Inflammatory macrophage (primary cell): ENCODE data around the gene CDK19.
"Not testable (repeated sequence)": the region's sequence is repeated elsewhere in the genome, so short reads cannot be mapped to it uniquely, and the experiment has no call there.

ENCODE experiments used
- DNase-seq, 2 donors: peaks; one replicate each; pipeline ENCODE4 v3.0.0-alpha.2; 2020 to 2022

Gene CDK19

GRCh38 chr6:110756817-110757216 is 58.5 kb downstream of the CDK19 start:
- no peak for DNase-seq

GRCh38 chr6:110755411-110755834 is 59.8 kb downstream of the CDK19 start:
- DNase-seq = no peak

GRCh38 chr6:110753936-110754668 is 61.2 kb downstream of the CDK19 start:
- DNase-seq = not testable (repeated sequence)

- no peak for DNase-seq
Measured at GRCh38 chr6:110748453-110748852, 66.8 kb downstream of the CDK19 start.

- no peak for DNase-seq
Measured at GRCh38 chr6:110746680-110747079, 68.6 kb downstream of the CDK19 start.

- DNase-seq = no peak
Measured at GRCh38 chr6:110744991-110745390, 70.3 kb downstream of the CDK19 start.

GRCh38 chr6:110742552-110742951 is 72.7 kb downstream of the CDK19 start:
- DNase-seq = not testable (repeated sequence)

GRCh38 chr6:110741517-110741916 is 73.8 kb downstream of the CDK19 start:
- no peak for DNase-seq

- DNase-seq = peak; percentile 94 to 99
Measured at GRCh38 chr6:110738899-110739365, 76.3 kb downstream of the CDK19 start.

- peak; percentile 45 to 62 for DNase-seq
Measured at GRCh38 chr6:110735666-110736065, 79.6 kb downstream of the CDK19 start.

GRCh38 chr6:110731898-110732297 is 83.4 kb downstream of the CDK19 start:
- no peak for DNase-seq

- DNase-seq = no peak
Measured at GRCh38 chr6:110731196-110731595, 84.1 kb downstream of the CDK19 start.

GRCh38 chr6:110728501-110728900 is 86.8 kb downstream of the CDK19 start:
- DNase-seq = no peak

GRCh38 chr6:110723017-110723416 is 92.3 kb downstream of the CDK19 start:
- no peak for DNase-seq

- no peak for DNase-seq
Measured at GRCh38 chr6:110720066-110720465, 95.2 kb downstream of the CDK19 start.

GRCh38 chr6:110719601-110720000 is 95.7 kb downstream of the CDK19 start:
- not testable (repeated sequence) for DNase-seq

- DNase-seq = no peak
Measured at GRCh38 chr6:110714143-110714542, 101.1 kb downstream of the CDK19 start.

GRCh38 chr6:110712238-110712637 is 103.0 kb downstream of the CDK19 start:
- no peak for DNase-seq

GRCh38 chr6:110710115-110710514 is 105.2 kb downstream of the CDK19 start:
- no peak for DNase-seq

- DNase-seq = peak; percentile 12 to 53
Measured at GRCh38 chr6:110708295-110708950, 106.8 kb downstream of the CDK19 start.

- peak; percentile 37 to 49 for DNase-seq
Measured at GRCh38 chr6:110705543-110705942, 109.7 kb downstream of the CDK19 start.

GRCh38 chr6:110703906-110704594 is 111.2 kb downstream of the CDK19 start:
- DNase-seq = peak; percentile 16 to 44
